Urinary bladder (tissue), 4 donors: ENCODE data around the gene LSP1. TPM values are rescaled to one million over a fixed set of nuclear protein-coding genes. Genes with fewer than 3 reads are reported as not detected.

Source experiments
- DNase-seq: peaks from one replicate; pipeline ENCODE4 v3.0.0-alpha.2; 2015; ENCODE audit errors: extremely low spot score
- H3K27ac ChIP-seq: one replicate; pipeline ENCODE4 v1.5.1; 2013; ENCODE audit warnings: low read depth, mild to moderate bottlenecking, moderate library complexity
- H3K36me3 ChIP-seq: one replicate; pipeline ENCODE4 v1.6.1; 2013; ENCODE audit warnings: mild to moderate bottlenecking, moderate library complexity; ENCODE audit not compliant: insufficient read depth
- H3K4me1 ChIP-seq: one replicate; pipeline ENCODE4 v1.6.1; 2013; ENCODE audit warnings: mild to moderate bottlenecking, moderate library complexity; ENCODE audit not compliant: insufficient read depth
- H3K4me3 ChIP-seq: one replicate; pipeline ENCODE4 v1.5.1; 2013; ENCODE audit warnings: low read depth, low read length
- WGBS: extraction: QIAGEN DNeasy Blood & Tissue Kit; methylation state at CpG from one replicate; pipeline ENCODE4 v1.1.7; 2013; 5-methylcytosine and 5-hydroxymethylcytosine counted together
- polyA plus RNA-seq: library from polyadenylated mRNA; stranded (reverse); fragments of 200-250 nt; gene quantifications from one replicate; pipeline ENCODE4 v1.2.3, GENCODE V29; 2013
- total RNA-seq: library from RNA; depleted of rRNA; stranded (reverse); fragments of >200 nt; gene quantifications from one replicate; pipeline ENCODE4 v1.2.3, GENCODE V29; 2014
- donor health status: healthy with polysubstance abuse.
- donor health status: healthy.

Gene LSP1
- total and polyA plus RNA-seq, 2 donors = 50.7 to 160 TPM

GRCh38 chr11:1844221-1845094 lies 8.4 kb upstream of the LSP1 start:
- Histone ChIP-seq H3K4me1 (no peaks in the 10 kb centered on the region), H3K4me3 (no peak overlapping the region), H3K36me3 (no peaks in the 10 kb centered on the region), H3K27ac (no peak overlapping the region)
- no peak for DNase-seq
- WGBS = 55% methylated on average over 23 of the region's 23 CpGs

DNA sequence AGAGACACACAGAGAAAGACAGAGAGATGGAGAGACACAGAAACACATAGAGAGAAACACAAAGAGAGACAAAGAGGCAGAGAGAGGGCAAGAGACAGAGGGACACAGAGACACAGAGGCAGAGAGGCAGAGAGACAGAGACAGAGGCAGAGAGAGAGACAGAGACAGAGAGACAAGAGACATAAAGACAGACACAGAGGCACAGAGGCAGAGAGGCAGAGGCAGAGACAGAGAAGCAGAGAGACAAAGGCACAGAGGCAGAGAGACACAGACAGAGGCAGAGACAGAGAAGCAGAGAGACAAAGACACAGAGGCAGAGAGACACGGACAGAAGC lies 7.8 kb upstream of the LSP1 start:
- H3K27ac ChIP-seq = no peak overlapping the region
- DNase-seq = no peak
- WGBS = 79% methylated on average over 1 of the region's 1 CpG
- H3K36me3 ChIP-seq = no peaks in the 10 kb centered on the region
- no peaks in the 10 kb centered on the region for H3K4me1 ChIP-seq
- H3K4me3 ChIP-seq = no peak overlapping the region

GRCh38 chr11:1845561-1846452 lies 7.1 kb upstream of the LSP1 start:
- Histone ChIP-seq H3K4me3 (no peak overlapping the region), H3K27ac (no peak overlapping the region), H3K4me1 (no peaks in the 10 kb centered on the region), H3K36me3 (no peaks in the 10 kb centered on the region)
- no peak for DNase-seq
- 85% methylated on average over 21 of the region's 21 CpGs for WGBS

DNA sequence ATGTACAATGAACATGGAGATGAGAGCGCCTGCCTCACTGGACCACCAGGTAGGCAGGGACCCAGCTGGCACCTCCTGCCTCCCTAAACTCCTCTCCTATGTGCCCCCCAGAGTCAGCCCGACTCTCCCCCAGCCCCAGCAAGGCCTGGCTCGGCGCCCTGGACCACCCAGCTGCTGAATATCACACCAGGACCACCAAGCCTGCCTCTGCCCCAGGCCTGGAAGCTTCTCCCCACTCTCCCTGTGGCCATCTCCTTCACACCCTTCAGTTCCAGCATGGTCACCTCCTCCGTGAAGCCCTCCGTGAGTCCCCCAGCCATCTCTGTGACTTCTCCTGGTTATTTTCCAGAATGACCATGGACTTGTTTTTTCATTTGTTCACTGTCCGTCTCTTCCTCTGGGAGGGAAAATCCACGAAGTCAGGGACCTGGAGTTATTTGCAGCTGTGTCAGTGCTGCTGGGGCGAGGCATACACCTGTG lies 6.4 kb upstream of the LSP1 start:
- no peaks in the 10 kb centered on the region for H3K4me1 ChIP-seq
- no peak for DNase-seq
- WGBS = 88% methylated on average over 9 of the region's 9 CpGs
- H3K36me3 ChIP-seq = no peaks in the 10 kb centered on the region
- no peak overlapping the region for H3K4me3 ChIP-seq
- H3K27ac ChIP-seq = no peak overlapping the region

DNA sequence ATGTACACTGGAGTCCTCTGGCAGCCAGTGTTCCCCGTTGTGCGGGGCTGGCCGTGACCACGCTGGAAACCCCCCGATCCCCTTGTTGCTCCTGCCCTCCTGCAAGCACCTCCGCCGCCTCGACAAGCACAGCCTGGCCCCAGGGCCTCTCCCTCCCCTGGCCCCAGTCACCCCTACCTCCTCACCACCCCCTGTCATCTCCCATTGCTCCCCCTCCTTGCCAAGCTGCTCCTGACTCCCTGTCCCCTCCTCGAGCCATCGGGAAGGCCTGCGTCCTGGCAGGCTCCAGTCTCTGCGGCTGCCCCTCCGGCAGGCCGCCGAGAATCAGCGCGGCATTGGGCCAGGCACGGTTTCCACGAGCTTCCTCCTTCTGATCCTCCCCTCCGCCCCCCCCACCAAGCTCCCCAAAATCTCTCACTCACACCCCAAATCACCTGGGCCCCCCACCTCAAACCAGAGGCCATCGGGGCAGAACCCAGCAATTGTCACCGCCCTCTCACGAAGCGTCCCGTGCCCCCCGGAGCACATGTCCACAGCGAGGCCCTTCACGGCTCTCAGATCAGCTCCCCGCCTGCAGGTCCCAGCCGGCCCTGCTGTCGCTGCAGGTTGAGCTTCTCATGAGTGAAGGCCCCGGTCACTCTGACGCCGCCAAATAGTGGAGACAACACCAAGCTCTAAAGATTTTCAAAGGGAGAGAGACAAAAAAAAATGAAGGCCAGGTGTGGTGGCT lies 5.7 kb upstream of the LSP1 start:
- H3K27ac ChIP-seq = no peak overlapping the region

DNA sequence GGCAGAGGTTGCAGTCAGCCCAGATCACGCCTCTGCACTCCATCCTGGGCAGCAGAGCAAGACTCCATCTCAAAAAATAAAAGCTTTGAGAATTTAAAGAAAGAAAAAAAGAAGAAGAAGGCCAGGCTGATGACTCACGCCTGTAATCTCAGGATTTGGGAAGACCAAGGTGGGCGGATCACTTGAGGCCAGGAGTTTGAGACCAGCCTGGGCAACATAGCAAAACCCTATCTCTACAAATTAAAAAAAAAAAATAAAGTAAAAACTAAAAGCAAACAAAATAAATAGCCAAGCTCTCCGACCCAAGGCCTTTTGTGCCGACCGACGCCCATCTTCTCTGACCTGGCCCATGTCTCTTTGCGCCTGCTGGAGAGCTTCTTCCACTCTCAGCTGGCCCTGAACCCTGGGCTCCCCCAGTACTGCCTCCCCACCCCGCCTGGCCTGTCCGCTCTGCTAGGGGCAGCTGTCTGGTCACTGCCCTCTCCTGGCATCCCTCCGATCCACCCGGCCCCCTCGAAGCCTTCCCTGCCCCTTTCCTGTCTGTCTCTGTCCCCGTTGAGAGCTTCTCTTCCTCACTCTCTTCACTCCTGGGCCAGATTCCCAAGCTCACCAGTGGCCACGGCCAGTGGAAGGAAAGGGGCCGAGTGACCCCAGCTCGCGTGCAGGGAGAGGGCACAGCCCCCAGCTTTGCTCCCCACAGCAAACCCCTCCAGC lies 4.8 kb upstream of the LSP1 start:
- Histone ChIP-seq H3K27ac (no peak overlapping the region), H3K4me3 (no peak overlapping the region), H3K4me1 (no peaks in the 10 kb centered on the region), H3K36me3 (no peaks in the 10 kb centered on the region)
- WGBS = 79% methylated on average over 18 of the region's 18 CpGs
- no peak for DNase-seq

More for the DNA sequence above, 5.7 kb upstream of the LSP1 start:
- Histone ChIP-seq H3K4me1 (no peaks in the 10 kb centered on the region), H3K4me3 (no peak overlapping the region), H3K36me3 (no peaks in the 10 kb centered on the region)
- 93% methylated on average over 34 of the region's 34 CpGs for WGBS
- no peak for DNase-seq

GRCh38 chr11:1848640-1849430 lies 4.0 kb upstream of the LSP1 start:
- no peaks in the 10 kb centered on the region for H3K4me1 ChIP-seq
- H3K27ac ChIP-seq = no peak overlapping the region
- no peak for DNase-seq
- H3K4me3 ChIP-seq = no peak overlapping the region
- 93% methylated on average over 19 of the region's 19 CpGs for WGBS
- H3K36me3 ChIP-seq = no peaks in the 10 kb centered on the region

- Histone ChIP-seq H3K36me3 (no peaks in the 10 kb centered on the region), H3K4me1 (no peaks in the 10 kb centered on the region), H3K4me3 (no peak overlapping the region), H3K27ac (no peak overlapping the region)
- DNase-seq = no peak
- WGBS = 91% methylated on average over 21 of the region's 21 CpGs
Observed at GRCh38 chr11:1851468-1852180, 1.3 kb upstream of the LSP1 start.

- H3K4me1 ChIP-seq = no peaks in the 10 kb centered on the region
- H3K27ac ChIP-seq = no peak overlapping the region
- no peaks in the 10 kb centered on the region for H3K36me3 ChIP-seq
- WGBS = 92% methylated on average over 25 of the region's 25 CpGs
- DNase-seq = no peak
- no peak overlapping the region for H3K4me3 ChIP-seq
Observed at GRCh38 chr11:1852271-1852876, 510 bp upstream of the LSP1 start.

DNA sequence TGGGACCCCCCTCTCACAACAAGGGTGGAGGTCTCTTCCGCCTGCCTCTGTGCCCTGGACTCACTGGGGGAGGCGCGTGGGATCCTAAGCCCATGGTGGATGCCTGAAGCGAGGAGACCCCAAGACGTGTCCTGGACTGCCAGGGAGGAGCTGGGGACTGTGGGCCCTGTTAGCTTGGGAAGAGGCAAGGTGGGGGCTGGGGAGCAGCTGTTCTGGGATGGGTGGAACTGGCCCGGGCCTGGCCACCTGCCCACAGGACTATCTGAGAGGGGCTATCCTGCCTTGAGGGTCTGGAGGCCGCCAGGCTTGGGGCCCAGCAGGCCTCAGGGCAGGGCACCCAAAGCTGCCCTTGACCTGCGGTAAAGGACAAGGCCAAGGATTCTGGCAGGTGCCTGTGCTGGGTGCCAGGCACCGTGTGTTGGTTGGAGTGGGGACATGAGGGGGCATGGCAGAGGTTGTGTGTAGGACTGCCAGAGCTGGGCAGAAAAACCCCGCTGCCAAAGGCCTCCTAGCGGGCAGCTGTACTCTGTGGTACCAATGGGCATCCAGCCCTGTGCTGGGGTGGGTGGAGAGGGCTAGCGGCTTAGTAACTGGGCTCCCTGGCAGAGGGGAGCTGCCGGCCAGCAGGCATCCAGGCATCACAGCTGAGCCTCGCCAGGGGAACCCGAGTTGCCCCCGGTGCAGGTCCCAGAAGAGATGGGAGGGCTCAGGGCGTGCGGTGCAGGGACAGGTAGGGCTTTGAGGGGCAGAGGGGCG lies 670 bp downstream of the LSP1 start:
- 92% methylated on average over 19 of the region's 19 CpGs for WGBS
- H3K4me3 ChIP-seq = peak overlapping the region; percentile 34
- DNase-seq = no peak

More for the DNA sequence above, 670 bp downstream of the LSP1 start:
- no peaks in the 10 kb centered on the region for H3K36me3 ChIP-seq
- no peaks in the 10 kb centered on the region for H3K4me1 ChIP-seq
- H3K27ac ChIP-seq = no peak overlapping the region
